Activated naive CD8-positive, alpha-beta T cell (primary cell): ENCODE measurements around the gene TRAF3.
"Not testable (repeated sequence)": the region's sequence is repeated elsewhere in the genome, so short reads cannot be mapped to it uniquely, and the experiment has no call there.

Experiments
- H3K27ac Mint-ChIP-seq: one replicate; pipeline ENCODE4 v1.8.0; 2021; ENCODE audit warnings: mixed read lengths
- H3K27me3 Mint-ChIP-seq: one replicate; pipeline ENCODE4 v1.8.0; 2021; ENCODE audit warnings: mixed read lengths
- H3K36me3 Mint-ChIP-seq: one replicate; pipeline ENCODE4 v1.8.0; 2021; ENCODE audit warnings: mixed read lengths
- H3K4me1 Mint-ChIP-seq: one replicate; pipeline ENCODE4 v1.8.0; 2021; ENCODE audit warnings: low read depth, mixed read lengths
- H3K4me3 Mint-ChIP-seq: one replicate; pipeline ENCODE4 v1.8.0; 2021; ENCODE audit warnings: mild to moderate bottlenecking, mixed read lengths
- H3K9me3 Mint-ChIP-seq: one replicate; pipeline ENCODE4 v1.8.0; 2021; ENCODE audit warnings: low read depth, mixed read lengths

Gene TRAF3

DNA sequence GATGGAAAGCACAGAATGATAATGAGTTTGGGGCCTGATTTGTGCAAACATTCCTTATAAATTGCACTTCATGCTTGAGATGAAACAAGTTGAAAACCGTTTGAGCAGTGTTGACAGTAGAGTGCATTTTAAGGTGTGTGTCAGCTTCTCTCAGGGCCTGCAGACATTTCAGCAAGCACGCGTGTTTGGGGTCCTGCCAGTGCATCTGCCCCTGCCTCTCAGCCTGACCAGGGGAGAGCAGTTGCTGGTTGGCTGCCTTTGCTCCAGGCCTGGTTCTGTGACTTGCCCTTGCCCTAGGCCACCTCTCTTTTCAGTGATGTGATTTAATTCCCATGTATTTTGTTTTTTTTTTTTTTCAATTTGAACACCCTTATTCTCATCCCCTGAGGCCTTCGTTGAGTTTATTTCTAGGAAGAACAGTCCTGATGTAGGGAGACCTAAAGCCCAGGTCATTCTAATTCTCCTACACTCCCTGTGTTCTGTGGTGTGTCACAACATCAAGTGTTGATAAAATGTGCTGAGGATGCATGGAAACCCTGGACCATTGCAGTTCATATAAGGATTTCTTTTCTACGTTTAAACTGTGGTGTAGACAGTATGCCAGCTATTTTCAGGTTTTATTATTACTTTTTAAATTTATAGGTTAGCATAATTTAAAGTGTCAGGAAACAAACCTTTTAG is 105.1 kb downstream of the TRAF3 start:
- H3K4me3 Mint-ChIP-seq: no peak overlapping the region
- H3K9me3 Mint-ChIP-seq: no peaks in the 10 kb centered on the region
- peaks cover 7% of the 10 kb centered on the region for H3K36me3 Mint-ChIP-seq
- peaks cover 2% of the 10 kb centered on the region for H3K4me1 Mint-ChIP-seq
- H3K27me3 Mint-ChIP-seq: no peaks in the 10 kb centered on the region
- peak overlapping the region; percentile 55 for H3K27ac Mint-ChIP-seq

DNA sequence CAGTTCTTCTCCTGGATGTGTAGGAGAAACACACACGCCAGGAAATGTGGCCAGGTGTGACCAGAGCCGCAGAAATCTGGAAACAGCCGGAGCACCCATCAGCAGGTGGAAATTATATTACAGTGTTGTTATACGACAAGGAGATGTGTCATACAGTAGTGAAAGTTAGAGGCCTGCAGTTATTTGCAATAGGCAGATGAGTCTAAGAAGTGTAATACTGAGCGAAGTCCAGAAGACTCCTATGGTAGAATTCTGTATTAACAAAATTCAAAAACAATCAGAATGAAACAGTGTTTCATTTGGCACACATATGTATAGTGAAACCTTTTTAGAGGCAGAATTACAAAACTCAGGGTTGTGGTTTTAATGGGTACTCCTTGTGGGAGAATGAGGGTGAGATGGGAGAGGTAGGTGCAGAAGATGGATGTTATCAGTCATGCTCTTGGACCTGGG is 105.9 kb downstream of the TRAF3 start:
- H3K27me3 Mint-ChIP-seq: no peaks in the 10 kb centered on the region
- peaks cover 9% of the 10 kb centered on the region for H3K36me3 Mint-ChIP-seq
- H3K9me3 Mint-ChIP-seq: no peaks in the 10 kb centered on the region
- peaks cover 2% of the 10 kb centered on the region for H3K4me1 Mint-ChIP-seq
- H3K4me3 Mint-ChIP-seq: no peak overlapping the region
- no peak overlapping the region for H3K27ac Mint-ChIP-seq

DNA sequence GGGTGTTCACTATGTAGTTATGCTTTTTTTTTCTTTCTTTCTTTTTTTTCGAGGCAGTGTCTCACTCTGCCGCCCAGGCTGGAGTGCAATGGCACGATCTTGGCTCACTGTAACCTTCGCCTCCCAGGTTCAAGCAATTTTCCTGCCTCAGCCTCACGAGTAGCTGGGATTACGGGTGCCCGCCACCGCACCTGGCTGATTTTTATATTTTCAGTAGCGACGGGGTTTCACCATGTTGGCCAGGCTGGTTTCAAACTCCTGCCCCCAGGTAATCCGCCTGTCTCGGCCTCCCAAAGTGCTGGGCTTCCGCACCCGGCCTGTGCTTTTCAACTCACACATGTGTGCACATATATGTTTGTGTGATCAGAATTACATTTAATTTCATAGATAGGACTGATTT is 106.3 kb downstream of the TRAF3 start:
- H3K9me3 Mint-ChIP-seq: no peaks in the 10 kb centered on the region
- H3K36me3 Mint-ChIP-seq: peaks cover 9% of the 10 kb centered on the region
- H3K4me1 Mint-ChIP-seq: peaks cover 2% of the 10 kb centered on the region
- H3K27me3 Mint-ChIP-seq: no peaks in the 10 kb centered on the region
- H3K4me3 Mint-ChIP-seq: no peak overlapping the region
- H3K27ac Mint-ChIP-seq: no peak overlapping the region

DNA sequence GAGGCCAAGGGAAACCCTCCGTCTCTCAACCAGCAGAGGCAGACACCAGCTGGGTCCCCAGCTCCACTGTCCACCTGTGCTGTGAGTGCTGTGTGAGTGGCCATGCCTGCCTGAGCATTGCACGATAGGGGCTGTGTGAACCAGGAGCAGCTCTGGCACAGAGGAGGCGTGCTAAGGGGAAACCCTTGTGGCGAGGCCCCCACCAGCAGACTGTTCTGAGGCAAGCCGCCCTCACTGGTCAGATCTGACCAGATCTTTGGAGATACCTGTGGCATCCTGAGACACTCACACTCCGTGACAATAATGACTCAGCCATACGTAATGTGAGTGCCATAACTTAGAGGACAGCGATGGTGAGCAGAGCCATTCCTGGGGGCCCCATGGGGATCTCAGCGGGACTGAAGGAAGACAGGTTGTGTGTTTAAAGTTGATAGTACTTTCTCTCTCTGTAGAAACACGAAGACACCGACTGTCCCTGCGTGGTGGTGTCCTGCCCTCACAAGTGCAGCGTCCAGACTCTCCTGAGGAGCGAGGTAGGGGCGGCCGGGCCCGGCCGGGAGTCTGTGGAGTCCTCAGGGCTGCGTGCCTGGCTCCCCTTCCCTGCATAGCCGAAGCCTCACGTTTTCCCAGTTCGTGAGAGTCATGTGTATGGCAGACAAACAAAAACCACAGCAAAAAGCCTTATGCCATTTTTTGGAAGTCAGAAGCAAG is 108.6 kb downstream of the TRAF3 start:
- H3K27ac Mint-ChIP-seq: no peak overlapping the region
- peaks cover 7% of the 10 kb centered on the region for H3K36me3 Mint-ChIP-seq
- no peaks in the 10 kb centered on the region for H3K27me3 Mint-ChIP-seq

DNA sequence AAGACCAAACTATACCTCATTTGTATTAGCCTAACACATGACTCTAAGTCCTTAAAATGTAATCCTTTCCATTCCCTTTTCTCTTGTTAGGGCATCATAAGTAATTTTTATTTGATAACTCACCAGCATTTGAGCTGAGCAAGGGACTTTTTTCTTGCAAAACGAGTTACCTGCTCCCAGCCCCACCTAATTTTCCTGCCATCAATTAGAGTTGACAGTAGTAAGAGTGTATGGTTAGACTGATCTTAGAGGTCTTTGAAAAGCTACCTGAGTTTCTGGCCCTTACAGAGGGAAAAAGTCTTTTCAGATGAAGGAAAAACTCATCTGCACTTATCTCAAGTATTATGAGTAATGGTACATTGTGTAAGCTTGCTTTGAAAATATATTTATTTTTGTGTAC is 111.5 kb downstream of the TRAF3 start:
- peaks cover 5% of the 10 kb centered on the region for H3K36me3 Mint-ChIP-seq

More for the DNA sequence above, 108.6 kb downstream of the TRAF3 start:
- H3K4me1 Mint-ChIP-seq: peaks cover 2% of the 10 kb centered on the region
- H3K9me3 Mint-ChIP-seq: no peaks in the 10 kb centered on the region
- no peak overlapping the region for H3K4me3 Mint-ChIP-seq

DNA sequence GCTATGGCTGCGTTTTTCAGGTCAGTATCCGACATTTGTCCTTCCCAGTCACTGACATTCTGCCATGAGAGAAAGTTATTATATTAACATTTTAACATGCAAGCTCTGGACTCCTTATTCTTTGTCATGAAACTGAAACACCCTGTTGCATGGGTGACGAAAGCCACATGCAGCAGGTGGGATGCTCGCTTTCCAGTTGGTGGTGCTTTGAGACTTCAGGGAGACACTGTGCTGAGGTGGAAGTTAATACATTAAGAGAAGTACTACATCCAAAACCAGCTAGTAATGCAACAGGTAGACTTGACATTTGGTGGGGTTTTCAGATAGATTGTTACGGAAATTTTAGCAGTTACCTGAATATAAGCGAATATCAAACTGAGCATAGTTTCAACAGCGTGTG is 112.4 kb downstream of the TRAF3 start:
- Mint-ChIP-seq H3K4me1 (no peaks in the 10 kb centered on the region), H3K4me3 (no peak overlapping the region), H3K36me3 (peaks cover 2% of the 10 kb centered on the region), H3K9me3 (no peaks in the 10 kb centered on the region), H3K27me3 (no peaks in the 10 kb centered on the region), H3K27ac (no peak overlapping the region)

More for the DNA sequence above, 111.5 kb downstream of the TRAF3 start:
- Mint-ChIP-seq H3K27ac (no peak overlapping the region), H3K4me3 (no peak overlapping the region), H3K4me1 (no peaks in the 10 kb centered on the region), H3K9me3 (no peaks in the 10 kb centered on the region), H3K27me3 (no peaks in the 10 kb centered on the region)

DNA sequence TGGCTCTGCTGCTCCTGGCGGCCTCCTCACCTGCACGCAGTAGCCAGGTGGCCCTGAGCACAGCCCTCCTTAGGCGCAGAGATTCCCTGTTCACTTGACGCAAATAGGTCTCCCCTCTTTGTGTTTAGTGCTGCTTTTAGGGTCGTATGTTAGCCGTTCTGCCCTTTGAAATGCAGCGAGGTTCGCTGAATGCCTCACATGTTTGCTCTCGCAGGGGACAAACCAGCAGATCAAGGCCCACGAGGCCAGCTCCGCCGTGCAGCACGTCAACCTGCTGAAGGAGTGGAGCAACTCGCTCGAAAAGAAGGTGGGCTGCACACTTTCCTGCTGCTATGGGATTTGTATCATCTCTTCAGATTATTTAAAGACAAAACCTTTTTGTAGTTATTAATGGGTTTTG is 113.9 kb downstream of the TRAF3 start:
- H3K4me3 Mint-ChIP-seq: no peak overlapping the region
- H3K36me3 Mint-ChIP-seq: peaks cover 5% of the 10 kb centered on the region
- no peaks in the 10 kb centered on the region for H3K27me3 Mint-ChIP-seq
- no peaks in the 10 kb centered on the region for H3K9me3 Mint-ChIP-seq
- H3K4me1 Mint-ChIP-seq: no peaks in the 10 kb centered on the region
- no peak overlapping the region for H3K27ac Mint-ChIP-seq

DNA sequence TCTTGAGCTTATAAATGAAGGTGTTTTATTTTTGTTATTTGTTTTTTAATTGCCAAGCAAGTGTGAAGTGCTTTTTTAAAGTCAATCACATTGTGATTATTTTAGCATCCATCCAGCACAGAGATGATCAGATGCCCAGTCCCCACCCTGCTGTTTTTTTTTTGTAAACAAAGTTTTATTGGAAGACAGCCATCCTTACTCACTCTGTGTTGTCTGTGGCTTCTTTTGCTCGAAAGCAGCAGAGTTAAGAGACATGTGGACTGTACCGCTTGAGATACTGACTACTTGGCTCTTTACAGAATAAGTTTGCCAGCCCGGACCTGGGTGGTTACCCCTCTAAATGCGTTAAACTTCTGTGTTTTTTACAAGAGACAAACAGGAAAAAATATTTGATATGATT is 114.3 kb downstream of the TRAF3 start:
- peaks cover 6% of the 10 kb centered on the region for H3K36me3 Mint-ChIP-seq

DNA sequence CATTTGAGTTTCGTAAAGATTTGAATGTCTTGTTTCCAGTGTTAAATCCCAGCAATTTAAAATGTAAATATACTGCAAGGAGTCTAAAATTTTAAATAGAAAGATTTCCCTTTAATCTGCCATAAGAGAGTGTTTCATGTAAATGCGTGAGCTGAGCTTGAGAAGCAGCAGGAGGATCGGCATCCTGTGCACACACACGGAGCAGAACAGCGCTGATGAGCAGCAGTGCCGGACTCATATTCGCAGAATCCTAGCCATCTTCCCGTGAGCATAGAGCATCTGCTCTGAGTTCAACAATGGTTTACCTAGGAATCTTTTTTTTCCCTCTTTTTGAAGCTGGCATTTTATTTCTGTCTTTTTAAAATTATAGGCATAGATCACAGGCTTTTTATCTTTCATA is 115.4 kb downstream of the TRAF3 start:
- no peaks in the 10 kb centered on the region for H3K4me1 Mint-ChIP-seq

More for the DNA sequence above, 114.3 kb downstream of the TRAF3 start:
- Mint-ChIP-seq H3K4me3 (no peak overlapping the region), H3K27me3 (no peaks in the 10 kb centered on the region), H3K27ac (no peak overlapping the region), H3K9me3 (no peaks in the 10 kb centered on the region), H3K4me1 (no peaks in the 10 kb centered on the region)

DNA sequence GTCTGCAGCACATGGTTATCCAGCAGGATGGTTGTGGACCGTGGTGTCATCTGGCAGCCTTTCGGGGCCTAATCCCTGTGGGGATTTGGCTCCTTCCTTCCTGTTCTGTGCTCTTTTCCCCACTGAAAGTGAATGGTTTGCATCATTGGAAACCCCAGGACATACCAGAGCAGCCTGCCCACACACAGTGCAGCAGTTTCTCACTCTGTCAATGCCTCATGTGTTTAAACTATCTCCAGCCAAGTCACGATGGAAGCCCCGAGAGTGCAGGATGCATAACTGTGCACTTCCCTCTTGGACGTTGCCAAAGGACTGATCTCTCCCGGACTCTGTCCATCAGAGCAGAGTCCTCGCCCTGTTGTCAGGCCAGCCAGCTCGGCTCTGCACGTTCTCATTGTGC is 116.2 kb downstream of the TRAF3 start:
- Mint-ChIP-seq H3K27me3 (no peaks in the 10 kb centered on the region), H3K9me3 (no peaks in the 10 kb centered on the region), H3K36me3 (peaks cover 7% of the 10 kb centered on the region), H3K4me1 (no peaks in the 10 kb centered on the region), H3K4me3 (no peak overlapping the region), H3K27ac (no peak overlapping the region)

More for the DNA sequence above, 115.4 kb downstream of the TRAF3 start:
- Mint-ChIP-seq H3K36me3 (peaks cover 6% of the 10 kb centered on the region), H3K9me3 (no peaks in the 10 kb centered on the region), H3K27me3 (no peaks in the 10 kb centered on the region), H3K27ac (no peak overlapping the region), H3K4me3 (no peak overlapping the region)

DNA sequence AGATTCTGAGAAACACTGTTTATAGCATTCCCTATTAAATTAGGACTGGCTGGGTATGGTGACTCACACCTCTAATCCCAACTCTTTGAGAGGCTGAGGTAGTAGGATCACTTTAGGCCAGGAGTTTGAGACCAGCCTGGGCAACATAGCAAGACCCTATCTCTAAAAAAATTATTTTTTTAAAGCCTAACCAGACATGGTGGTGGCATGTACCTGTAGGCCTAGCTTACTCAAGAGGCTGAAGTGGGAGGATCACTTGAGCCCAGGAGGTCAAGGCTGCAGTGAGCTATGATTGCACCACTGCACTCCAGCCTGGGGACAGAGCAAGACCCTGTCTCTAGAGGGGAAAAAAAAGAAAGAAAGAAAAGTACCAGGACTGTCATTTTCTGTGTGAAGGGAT is 119.5 kb downstream of the TRAF3 start:
- H3K27me3 Mint-ChIP-seq, H3K4me3 Mint-ChIP-seq, H3K9me3 Mint-ChIP-seq, H3K27ac Mint-ChIP-seq: not testable (repeated sequence)
- H3K36me3 Mint-ChIP-seq: peaks cover 12% of the 10 kb centered on the region
- peaks cover 20% of the 10 kb centered on the region for H3K4me1 Mint-ChIP-seq

DNA sequence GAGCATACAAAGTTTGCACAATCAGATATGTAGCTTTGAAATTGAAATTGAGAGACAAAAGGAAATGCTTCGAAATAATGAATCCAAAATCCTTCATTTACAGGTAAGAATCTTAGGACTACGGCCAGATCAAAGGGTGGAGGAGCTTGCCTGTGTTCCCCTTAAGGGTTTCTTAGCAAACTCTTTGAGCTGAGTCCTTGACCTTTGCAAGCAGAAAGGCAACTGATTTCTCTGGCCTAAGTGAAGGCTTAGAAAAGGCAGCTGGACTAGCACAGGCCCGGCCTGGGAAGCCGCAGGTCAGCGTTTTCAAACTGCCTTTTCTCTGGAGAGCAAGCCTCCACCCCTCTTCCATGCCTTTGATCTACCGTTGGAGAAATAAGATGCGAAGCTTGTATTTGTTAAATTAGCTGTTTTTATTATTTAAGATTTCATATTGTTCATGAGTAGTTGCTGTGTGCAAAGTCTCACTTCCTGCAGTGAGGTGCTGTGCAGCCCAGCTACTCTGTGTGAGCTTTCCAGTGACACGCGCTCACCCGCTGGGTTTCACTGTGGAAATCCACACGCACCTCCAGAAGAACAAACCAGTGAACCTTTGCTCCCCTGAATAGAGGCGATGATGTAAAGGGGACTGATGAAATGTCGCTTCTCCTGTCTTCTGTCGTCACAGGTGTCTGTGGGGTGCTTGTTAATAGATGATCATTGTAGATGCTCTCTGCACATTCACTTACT is 120.2 kb downstream of the TRAF3 start:
- Mint-ChIP-seq H3K4me3 (no peak overlapping the region), H3K9me3 (no peaks in the 10 kb centered on the region), H3K27me3 (no peaks in the 10 kb centered on the region), H3K4me1 (peaks cover 20% of the 10 kb centered on the region), H3K36me3 (peaks cover 12% of the 10 kb centered on the region), H3K27ac (peak overlapping the region; percentile 67)

DNA sequence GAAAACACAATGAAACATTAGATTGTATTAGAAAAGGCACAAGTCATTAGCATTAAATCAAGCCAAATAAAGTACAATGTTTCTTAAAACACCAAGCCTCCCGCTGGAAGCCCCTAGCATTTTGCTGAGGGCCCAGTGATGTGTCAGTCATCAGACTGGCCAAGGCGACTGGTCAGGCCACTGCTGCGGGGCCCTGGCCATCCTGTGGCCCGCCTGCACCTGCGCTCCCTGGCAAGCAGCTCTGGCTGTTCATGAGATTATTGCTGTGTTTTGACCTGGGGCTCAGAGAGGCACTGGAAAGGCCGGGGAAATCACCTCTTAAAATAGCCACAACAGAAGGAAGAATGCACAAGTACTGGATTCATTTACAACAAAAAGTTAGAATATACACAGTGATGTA is 121.0 kb downstream of the TRAF3 start:
- Mint-ChIP-seq H3K27ac (no peak overlapping the region), H3K36me3 (peaks cover 12% of the 10 kb centered on the region), H3K9me3 (no peaks in the 10 kb centered on the region), H3K4me1 (peaks cover 20% of the 10 kb centered on the region), H3K27me3 (no peaks in the 10 kb centered on the region), H3K4me3 (no peak overlapping the region)

DNA sequence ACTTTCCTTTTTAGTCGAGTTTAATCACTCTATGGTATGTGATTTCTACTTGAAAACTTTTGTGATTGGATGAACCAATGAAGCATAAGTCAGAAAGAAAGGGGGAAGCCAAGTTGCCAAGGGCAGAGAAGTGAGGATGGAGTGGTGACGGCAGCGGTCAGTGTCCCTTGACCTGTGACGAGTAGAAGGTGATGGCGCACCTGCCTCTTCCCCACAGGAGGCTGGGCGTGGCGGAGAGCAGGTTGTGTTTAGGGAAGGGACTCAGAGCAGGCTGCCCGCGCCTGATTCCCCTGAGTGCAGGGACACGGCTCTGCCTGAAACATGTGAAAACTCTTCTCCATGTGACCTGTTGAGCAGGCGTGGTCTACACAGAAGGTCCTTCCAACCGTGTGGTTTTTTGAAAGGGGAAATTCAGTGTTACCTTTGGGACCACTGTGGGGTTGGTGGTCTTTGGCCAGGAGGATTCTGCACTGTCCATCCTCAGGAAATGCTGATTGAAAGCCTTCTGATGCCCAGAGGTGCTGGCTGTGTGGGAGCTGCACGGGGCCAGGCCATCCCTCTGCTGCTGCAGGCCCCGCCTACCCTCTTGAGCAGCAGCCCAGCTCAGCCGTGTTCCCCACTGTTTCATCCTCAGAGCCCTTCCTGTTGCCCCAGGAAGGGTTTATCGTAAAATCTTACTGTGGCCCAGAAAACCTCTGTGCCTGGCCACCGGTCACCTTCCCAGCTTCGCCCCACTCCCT is 121.7 kb downstream of the TRAF3 start:
- H3K36me3 Mint-ChIP-seq: peaks cover 12% of the 10 kb centered on the region
- H3K27me3 Mint-ChIP-seq: no peaks in the 10 kb centered on the region
- H3K9me3 Mint-ChIP-seq: no peaks in the 10 kb centered on the region
- H3K4me1 Mint-ChIP-seq: peaks cover 20% of the 10 kb centered on the region
- peak overlapping the region; percentile 34 for H3K27ac Mint-ChIP-seq
- peak overlapping the region; percentile 13 for H3K4me3 Mint-ChIP-seq

DNA sequence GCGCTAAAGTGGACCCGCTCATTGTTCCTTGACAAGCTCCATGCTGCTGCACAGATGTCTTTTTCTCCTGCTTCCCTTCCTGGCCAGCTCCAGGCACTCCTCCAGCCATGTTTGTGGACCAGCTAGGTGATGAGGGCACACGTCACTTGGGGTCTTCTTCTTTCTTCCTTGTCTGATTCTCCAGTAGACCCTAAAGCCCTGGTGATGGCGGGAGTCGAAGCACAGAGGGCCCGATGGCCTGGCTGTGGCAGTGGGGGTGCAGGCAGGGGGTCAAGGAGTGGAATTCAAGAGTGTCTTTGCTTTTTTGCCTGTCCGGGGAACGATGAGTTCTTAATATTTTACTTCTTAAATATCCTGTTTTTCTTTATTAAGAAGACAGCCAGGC is 122.3 kb downstream of the TRAF3 start:
- H3K9me3 Mint-ChIP-seq: no peaks in the 10 kb centered on the region
- peaks cover 12% of the 10 kb centered on the region for H3K36me3 Mint-ChIP-seq
- H3K4me3 Mint-ChIP-seq: peak overlapping the region; percentile 10
- peak overlapping the region; percentile 34 for H3K27ac Mint-ChIP-seq
- peaks cover 20% of the 10 kb centered on the region for H3K4me1 Mint-ChIP-seq
- no peaks in the 10 kb centered on the region for H3K27me3 Mint-ChIP-seq
